ENCODE results near the gene DNAH2. TPM values are rescaled to one million over a fixed set of nuclear protein-coding genes. Genes with fewer than 3 reads are reported as not detected.
A peak's percentile ranks its signal among the peaks of the same experiment; 100 is the strongest.

The DNAH2 gene
- total RNA-seq, 1 experiment from 2014 or later: 0.15 TPM

DNA sequence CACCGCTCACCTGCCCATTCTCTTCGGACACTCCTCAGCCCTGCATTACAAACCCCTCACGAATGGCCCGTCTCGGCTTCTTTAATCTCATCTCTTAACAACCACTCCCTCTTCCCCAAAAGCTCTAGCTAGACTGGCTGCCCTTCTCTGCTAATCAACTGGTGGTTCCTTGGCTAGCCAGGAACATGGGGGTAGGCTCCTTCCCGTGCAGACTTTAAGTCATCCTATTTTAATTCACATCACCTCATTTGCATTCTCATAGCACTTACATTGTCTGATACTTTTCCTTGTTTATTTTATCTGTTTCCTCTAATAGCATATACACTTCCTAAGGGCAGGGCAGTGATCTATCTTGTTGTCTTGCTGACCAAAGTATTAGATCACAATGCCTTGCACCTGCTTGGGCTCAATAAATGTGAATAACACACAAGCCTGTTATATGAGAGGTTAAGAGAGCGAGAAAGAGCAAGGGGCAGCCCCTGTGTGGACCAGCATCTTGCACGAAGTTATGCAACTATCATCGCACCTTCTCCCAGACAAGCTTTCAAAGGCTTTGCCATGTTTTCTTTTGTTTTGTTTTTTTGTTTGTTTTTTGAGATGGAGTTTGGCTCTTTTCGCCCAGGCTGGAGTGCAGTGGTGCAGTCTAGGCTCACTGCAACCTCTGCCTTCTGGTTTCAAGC, 40.0 kb upstream of the DNAH2 start:
- Histone ChIP-seq H2BK5ac (ENCODE audit: insufficient read length, low read length) (no peak overlapping the region), H4K8ac (replicated peaks; ENCODE audit: insufficient read length, low read depth, low read length) (no peak overlapping the region), H3K14ac (ENCODE audit: insufficient read depth, low read length) (no peak overlapping the region), H3K56ac (ENCODE audit: insufficient read length, low read depth, low read length) (no peak overlapping the region), H3K9ac (ENCODE audit: extremely low read depth, insufficient read length, low read length) (no peak overlapping the region), H3K4ac (ENCODE audit: low read depth, low read length) (no peak overlapping the region), H2BK15ac (ENCODE audit: low read depth, low read length) (no peak overlapping the region), H4K5ac (ENCODE audit: insufficient read length, low read depth, low read length) (no peak overlapping the region), H2BK20ac (ENCODE audit: low read depth, low read length, poor library complexity, severe bottlenecking) (no peak overlapping the region), H2BK120ac (ENCODE audit: low read depth, low read length, poor library complexity, severe bottlenecking) (no peak overlapping the region), H3K9me3 (ENCODE audit: control insufficient read depth, low read depth, low read length) (peaks cover 10% of the 10 kb centered on the region), H3K4me1 (ENCODE audit: insufficient read depth, low read length) (peaks cover 7% of the 10 kb centered on the region; the same call in 1 of the 2 replicates), H3K4me2 (ENCODE audit: insufficient read depth, insufficient read length, low read length) (peak overlapping the region; percentile 17), H2AFZ (ENCODE audit: low read length) (no peak overlapping the region), H3K79me2 (ENCODE audit: insufficient read depth, low read length) (peaks cover 2% of the 10 kb centered on the region; the same call in 1 of the 2 replicates), H4K20me1 (ENCODE audit: control insufficient read depth, insufficient read depth, insufficient read length) (no peaks in the 10 kb centered on the region), H2AK5ac (ENCODE audit: insufficient read length, low read length) (no peak overlapping the region), H3K18ac (ENCODE audit: insufficient read length, low read depth, low read length) (no peak overlapping the region), H3T11ph (ENCODE audit: low read length) (no peak overlapping the region), H3K23ac (ENCODE audit: insufficient read length, low read depth, low read length) (no peak overlapping the region), H3K79me1 (ENCODE audit: insufficient read depth, low read depth, low read length, poor library complexity, severe bottlenecking) (no peaks in the 10 kb centered on the region), H3K27ac (ENCODE audit: insufficient read length, low read depth, low read length) (no peak overlapping the region), H3K27me3 (ENCODE audit: insufficient read depth, low read length) (no peaks in the 10 kb centered on the region), H3K23me2 (ENCODE audit: insufficient read length, low read depth, low read length, poor library complexity, severe bottlenecking) (no peaks in the 10 kb centered on the region), H4K91ac (ENCODE audit: insufficient read length, low read depth, low read length) (no peak overlapping the region), H2BK12ac (ENCODE audit: insufficient read length, low read depth, low read length) (no peak overlapping the region)
- peak; percentile 81 for DNase-seq
- peaks cover 21 to 45% of the 10 kb centered on the region in 2 experiments for H3K4me1 Mint-ChIP-seq
- peaks cover 10% of the 10 kb centered on the region in 2 experiments for H3K9me3 Mint-ChIP-seq
- TF ChIP-seq, protein P1, sequence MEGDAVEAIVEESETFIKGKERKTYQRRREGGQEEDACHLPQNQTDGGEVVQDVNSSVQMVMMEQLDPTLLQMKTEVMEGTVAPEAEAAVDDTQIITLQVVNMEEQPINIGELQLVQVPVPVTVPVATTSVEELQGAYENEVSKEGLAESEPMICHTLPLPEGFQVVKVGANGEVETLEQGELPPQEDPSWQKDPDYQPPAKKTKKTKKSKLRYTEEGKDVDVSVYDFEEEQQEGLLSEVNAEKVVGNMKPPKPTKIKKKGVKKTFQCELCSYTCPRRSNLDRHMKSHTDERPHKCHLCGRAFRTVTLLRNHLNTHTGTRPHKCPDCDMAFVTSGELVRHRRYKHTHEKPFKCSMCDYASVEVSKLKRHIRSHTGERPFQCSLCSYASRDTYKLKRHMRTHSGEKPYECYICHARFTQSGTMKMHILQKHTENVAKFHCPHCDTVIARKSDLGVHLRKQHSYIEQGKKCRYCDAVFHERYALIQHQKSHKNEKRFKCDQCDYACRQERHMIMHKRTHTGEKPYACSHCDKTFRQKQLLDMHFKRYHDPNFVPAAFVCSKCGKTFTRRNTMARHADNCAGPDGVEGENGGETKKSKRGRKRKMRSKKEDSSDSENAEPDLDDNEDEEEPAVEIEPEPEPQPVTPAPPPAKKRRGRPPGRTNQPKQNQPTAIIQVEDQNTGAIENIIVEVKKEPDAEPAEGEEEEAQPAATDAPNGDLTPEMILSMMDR (conservative IDR thresholded peaks at IDR 0.05): no peak
- no peaks in the 10 kb centered on the region for H3K27me3 Mint-ChIP-seq (ENCODE audit: low read depth)
- peak overlapping the region; percentile 50 to 67 for H3K4me3 Mint-ChIP-seq
- WGBS (ENCODE audit: extremely low coverage, insufficient read length, low lambda C conversion rate): no CpG with 5 or more reads among the region's 10 CpGs
- peak overlapping the region; percentile 59 to 96 (median 91); a peak in 6 of 7 replicates for H3K27ac Mint-ChIP-seq
- peaks cover 35 to 40% (median 37%) of the 10 kb centered on the region in 3 experiments for H3K36me3 Mint-ChIP-seq (ENCODE audit: insufficient read depth in 1 of 3, low read depth in 3 of 3)
